ENCODE data around the gene OPTN. TPM values are rescaled to one million over a fixed set of nuclear protein-coding genes. Genes with fewer than 3 reads are reported as not detected.

Gene OPTN
- total and polyA plus RNA-seq, 10 of the 15 experiments (the other 5 are each of a cell fraction or from before 2014, with no cell fraction given), result 15.2 to 42.4 (median 25.5) TPM

DNA sequence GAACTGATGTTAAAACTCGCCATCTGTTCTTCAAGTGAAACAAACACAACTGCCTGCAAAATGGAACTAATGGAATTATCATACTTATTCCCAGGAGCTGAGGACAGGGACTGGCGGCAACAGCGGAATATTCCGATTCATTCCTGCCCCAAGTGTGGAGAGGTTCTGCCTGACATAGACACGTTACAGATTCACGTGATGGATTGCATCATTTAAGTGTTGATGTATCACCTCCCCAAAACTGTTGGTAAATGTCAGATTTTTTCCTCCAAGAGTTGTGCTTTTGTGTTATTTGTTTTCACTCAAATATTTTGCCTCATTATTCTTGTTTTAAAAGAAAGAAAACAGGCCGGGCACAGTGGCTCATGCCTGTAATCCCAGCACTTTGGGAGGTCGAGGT lies 36.7 kb downstream of the OPTN start (continued):
- TF ChIP-seq SMAD5 (IDR thresholded peaks at IDR 0.05; ENCODE audit: low read depth) (no peak), CREB1 (IDR thresholded peaks at IDR 0.05; ENCODE audit: low read depth) (no peak), SIX5 (IDR thresholded peaks at IDR 0.05; ENCODE audit: low read depth, low read length, severe bottlenecking) (no peak), EZH2 (IDR thresholded peaks at IDR 0.05; ENCODE audit: borderline replicate concordance, control insufficient read depth, low read depth, low read length) (no peak), NBN (IDR thresholded peaks at IDR 0.05) (no peak), GATAD2B (conservative IDR thresholded peaks at IDR 0.05; ENCODE audit: low read depth) (no peak)
- TF ChIP-seq, protein P1, sequence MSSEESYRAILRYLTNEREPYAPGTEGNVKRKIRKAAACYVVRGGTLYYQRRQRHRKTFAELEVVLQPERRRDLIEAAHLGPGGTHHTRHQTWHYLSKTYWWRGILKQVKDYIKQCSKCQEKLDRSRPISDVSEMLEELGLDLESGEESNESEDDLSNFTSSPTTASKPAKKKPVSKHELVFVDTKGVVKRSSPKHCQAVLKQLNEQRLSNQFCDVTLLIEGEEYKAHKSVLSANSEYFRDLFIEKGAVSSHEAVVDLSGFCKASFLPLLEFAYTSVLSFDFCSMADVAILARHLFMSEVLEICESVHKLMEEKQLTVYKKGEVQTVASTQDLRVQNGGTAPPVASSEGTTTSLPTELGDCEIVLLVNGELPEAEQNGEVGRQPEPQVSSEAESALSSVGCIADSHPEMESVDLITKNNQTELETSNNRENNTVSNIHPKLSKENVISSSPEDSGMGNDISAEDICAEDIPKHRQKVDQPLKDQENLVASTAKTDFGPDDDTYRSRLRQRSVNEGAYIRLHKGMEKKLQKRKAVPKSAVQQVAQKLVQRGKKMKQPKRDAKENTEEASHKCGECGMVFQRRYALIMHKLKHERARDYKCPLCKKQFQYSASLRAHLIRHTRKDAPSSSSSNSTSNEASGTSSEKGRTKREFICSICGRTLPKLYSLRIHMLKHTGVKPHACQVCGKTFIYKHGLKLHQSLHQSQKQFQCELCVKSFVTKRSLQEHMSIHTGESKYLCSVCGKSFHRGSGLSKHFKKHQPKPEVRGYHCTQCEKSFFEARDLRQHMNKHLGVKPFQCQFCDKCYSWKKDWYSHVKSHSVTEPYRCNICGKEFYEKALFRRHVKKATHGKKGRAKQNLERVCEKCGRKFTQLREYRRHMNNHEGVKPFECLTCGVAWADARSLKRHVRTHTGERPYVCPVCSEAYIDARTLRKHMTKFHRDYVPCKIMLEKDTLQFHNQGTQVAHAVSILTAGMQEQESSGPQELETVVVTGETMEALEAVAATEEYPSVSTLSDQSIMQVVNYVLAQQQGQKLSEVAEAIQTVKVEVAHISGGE (CRISPR knock-in tag; IDR thresholded peaks at IDR 0.05), result no peak
- TF ChIP-seq, protein P2, sequence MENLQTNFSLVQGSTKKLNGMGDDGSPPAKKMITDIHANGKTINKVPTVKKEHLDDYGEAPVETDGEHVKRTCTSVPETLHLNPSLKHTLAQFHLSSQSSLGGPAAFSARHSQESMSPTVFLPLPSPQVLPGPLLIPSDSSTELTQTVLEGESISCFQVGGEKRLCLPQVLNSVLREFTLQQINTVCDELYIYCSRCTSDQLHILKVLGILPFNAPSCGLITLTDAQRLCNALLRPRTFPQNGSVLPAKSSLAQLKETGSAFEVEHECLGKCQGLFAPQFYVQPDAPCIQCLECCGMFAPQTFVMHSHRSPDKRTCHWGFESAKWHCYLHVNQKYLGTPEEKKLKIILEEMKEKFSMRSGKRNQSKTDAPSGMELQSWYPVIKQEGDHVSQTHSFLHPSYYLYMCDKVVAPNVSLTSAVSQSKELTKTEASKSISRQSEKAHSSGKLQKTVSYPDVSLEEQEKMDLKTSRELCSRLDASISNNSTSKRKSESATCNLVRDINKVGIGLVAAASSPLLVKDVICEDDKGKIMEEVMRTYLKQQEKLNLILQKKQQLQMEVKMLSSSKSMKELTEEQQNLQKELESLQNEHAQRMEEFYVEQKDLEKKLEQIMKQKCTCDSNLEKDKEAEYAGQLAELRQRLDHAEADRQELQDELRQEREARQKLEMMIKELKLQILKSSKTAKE (IDR thresholded peaks at IDR 0.05; ENCODE audit: low read depth, poor library complexity, severe bottlenecking), result no peak

DNA sequence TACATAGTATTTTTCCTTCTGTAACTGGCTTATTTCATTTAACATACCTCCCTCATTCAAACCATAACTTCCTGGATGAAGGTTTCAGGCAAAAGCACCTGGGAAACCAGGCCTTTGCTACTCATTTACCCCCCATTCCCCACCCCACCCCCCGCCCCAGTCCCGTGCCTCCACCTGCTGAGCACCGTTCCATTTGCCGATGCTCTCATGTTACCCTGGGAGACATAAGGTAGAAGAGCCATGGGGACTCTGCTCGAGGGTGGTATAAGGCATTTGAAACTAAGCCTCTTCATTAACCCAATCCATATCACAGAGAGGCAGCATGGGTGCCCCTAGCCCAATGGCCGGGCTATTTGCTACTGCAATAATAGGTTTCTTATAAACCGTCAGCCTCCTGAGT lies 39.2 kb downstream of the OPTN start:
- Histone ChIP-seq H2AFZ (ENCODE audit: control insufficient read depth, low read depth, low read length) (no peak overlapping the region), H4K20me1 (ENCODE audit: control insufficient read depth, insufficient read depth) (no peaks in the 10 kb centered on the region), H3K27ac (ENCODE audit: control insufficient read depth, insufficient read depth) (no peak overlapping the region), H3K9ac (ENCODE audit: control insufficient read depth, insufficient read depth, low read length) (no peak overlapping the region), H3K4me2 (ENCODE audit: control insufficient read depth, insufficient read depth) (no peak overlapping the region), H3K4me1 (ENCODE audit: control insufficient read depth, insufficient read depth, low read length) (no peaks in the 10 kb centered on the region), H3K27me3 (replicated peaks in 1 of 2; ENCODE audit: control insufficient read depth in 2 of 2, insufficient read depth in 2 of 2, low read length in 1 of 2) (no peaks in the 10 kb centered on the region), H3K79me2 (ENCODE audit: control insufficient read depth, insufficient read depth, low read length) (no peaks in the 10 kb centered on the region), H3K4me3 (no peak overlapping the region), H3K9me3 (replicated peaks; ENCODE audit: control insufficient read depth, insufficient read depth, low read length) (no peaks in the 10 kb centered on the region), H3K36me3 (ENCODE audit: control insufficient read depth in 2 of 2, insufficient read depth in 2 of 2, low read length in 1 of 2) (peaks cover 0 to 13% of the 10 kb centered on the region in 2 experiments; a peak in 3 of 4 replicates)
- no peak for DNase-seq (ENCODE audit: low read depth, low spot score)
- RAD21 ChIA-PET (ENCODE audit: unreplicated experiment), result no interaction called here
- BruUV-seq (replicated peaks), result no TSS peak
- CTCF ChIA-PET, result no interaction called here
- no peak for FAIRE-seq
- 79% methylated on average over 7 of the region's 7 CpGs for WGBS (ENCODE audit: insufficient coverage, insufficient replicate concordance, low lambda C conversion rate, missing lambda C conversion rate)
- in situ Hi-C loops (cut with MboI), result no loop called here
- ATAC-seq, result no peak
- intact Hi-C loops (cut with micrococcal nuclease; ENCODE audit: unreplicated experiment), result no loop called here
- SMC1A ChIA-PET (ENCODE audit: uncharacterized antibody, unreplicated experiment), result no interaction called here
- POLR2A ChIA-PET, result no interaction called here
- TF ChIP-seq, protein P3, sequence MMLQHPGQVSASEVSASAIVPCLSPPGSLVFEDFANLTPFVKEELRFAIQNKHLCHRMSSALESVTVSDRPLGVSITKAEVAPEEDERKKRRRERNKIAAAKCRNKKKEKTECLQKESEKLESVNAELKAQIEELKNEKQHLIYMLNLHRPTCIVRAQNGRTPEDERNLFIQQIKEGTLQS (IDR thresholded peaks at IDR 0.05; ENCODE audit: borderline replicate concordance, extremely low read depth, low read depth, low read length), result no peak
- TF ChIP-seq TBL1XR1 (IDR thresholded peaks at IDR 0.05; ENCODE audit: low read depth, low read length), result no peak
- TF ChIP-seq, protein P4, sequence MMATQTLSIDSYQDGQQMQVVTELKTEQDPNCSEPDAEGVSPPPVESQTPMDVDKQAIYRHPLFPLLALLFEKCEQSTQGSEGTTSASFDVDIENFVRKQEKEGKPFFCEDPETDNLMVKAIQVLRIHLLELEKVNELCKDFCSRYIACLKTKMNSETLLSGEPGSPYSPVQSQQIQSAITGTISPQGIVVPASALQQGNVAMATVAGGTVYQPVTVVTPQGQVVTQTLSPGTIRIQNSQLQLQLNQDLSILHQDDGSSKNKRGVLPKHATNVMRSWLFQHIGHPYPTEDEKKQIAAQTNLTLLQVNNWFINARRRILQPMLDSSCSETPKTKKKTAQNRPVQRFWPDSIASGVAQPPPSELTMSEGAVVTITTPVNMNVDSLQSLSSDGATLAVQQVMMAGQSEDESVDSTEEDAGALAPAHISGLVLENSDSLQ (IDR thresholded peaks at IDR 0.05), result no peak
- TF ChIP-seq SREBF1 (IDR thresholded peaks at IDR 0.05; ENCODE audit: low read length), result no peak
- TF ChIP-seq CHD1 (IDR thresholded peaks at IDR 0.05; ENCODE audit: low read depth, low read length), result no peak
- TF ChIP-seq, protein P5, sequence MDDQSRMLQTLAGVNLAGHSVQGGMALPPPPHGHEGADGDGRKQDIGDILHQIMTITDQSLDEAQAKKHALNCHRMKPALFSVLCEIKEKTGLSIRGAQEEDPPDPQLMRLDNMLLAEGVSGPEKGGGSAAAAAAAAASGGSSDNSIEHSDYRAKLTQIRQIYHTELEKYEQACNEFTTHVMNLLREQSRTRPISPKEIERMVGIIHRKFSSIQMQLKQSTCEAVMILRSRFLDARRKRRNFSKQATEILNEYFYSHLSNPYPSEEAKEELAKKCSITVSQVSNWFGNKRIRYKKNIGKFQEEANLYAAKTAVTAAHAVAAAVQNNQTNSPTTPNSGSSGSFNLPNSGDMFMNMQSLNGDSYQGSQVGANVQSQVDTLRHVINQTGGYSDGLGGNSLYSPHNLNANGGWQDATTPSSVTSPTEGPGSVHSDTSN (IDR thresholded peaks at IDR 0.05; ENCODE audit: insufficient replicate concordance, low read depth, low read length), result no peak
- no peak for TF ChIP-seq IKZF2 (IDR thresholded peaks at IDR 0.05)
- no peak for TF ChIP-seq NR2F1 (conservative IDR thresholded peaks at IDR 0.05)
- no peak for TF ChIP-seq KLF5 (IDR thresholded peaks at IDR 0.05; ENCODE audit: partially characterized antibody)
